Endothelial cell of umbilical vein (primary cell): ENCODE results near the gene DUSP28.

ENCODE experiments used
- EZH2 ChIP-seq: IDR thresholded peaks from 2 replicates; pipeline ENCODE4 v1.6.1; 2012; ENCODE audit warnings: borderline replicate concordance, low read depth, mild to moderate bottlenecking, moderate library complexity, low read length, inconsistent platforms; ENCODE audit not compliant: severe bottlenecking
- GATA2 ChIP-seq: IDR thresholded peaks from 2 replicates; pipeline ENCODE4 v1.7.0; 2011; ENCODE audit warnings: low read depth, mild to moderate bottlenecking, moderate library complexity, mixed read lengths, low read length; ENCODE audit not compliant: insufficient read length, insufficient read depth
- JUN ChIP-seq: IDR thresholded peaks from 2 replicates; pipeline ENCODE4 v1.6.1; 2011; ENCODE audit warnings: borderline replicate concordance, low read depth; ENCODE audit not compliant: insufficient read length, insufficient read depth
- MYC ChIP-seq: IDR thresholded peaks from one replicate; pipeline ENCODE4 v1.6.1; 2011; ENCODE audit warnings: mild to moderate bottlenecking, low read depth, low read length
- POLR2A ChIP-seq: IDR thresholded peaks from 2 replicates; pipeline ENCODE4 v1.6.1; 2012; ENCODE audit warnings: low read depth, mild to moderate bottlenecking, control low read depth, low read length
- POLR2AphosphoS5 ChIP-seq: IDR thresholded peaks from 2 replicates; pipeline ENCODE4 v1.6.1; 2012; ENCODE audit warnings: low read depth, mild to moderate bottlenecking, control low read depth, low read length, moderate library complexity; ENCODE audit not compliant: insufficient read depth
- TF ChIP-seq, protein P1 (sequence below), 2 donors: IDR thresholded peaks; 1 replicate in 1 of 2; 2 replicates in 1 of 2; pipeline ENCODE4 v1.5.1; 2011; ENCODE audit warnings: low read length in 2 of 2, mild to moderate bottlenecking in 2 of 2, moderate library complexity in 2 of 2, control low read depth in 1 of 2, inconsistent platforms in 1 of 2, low read depth in 1 of 2; ENCODE audit not compliant: insufficient read depth in 1 of 2; ENCODE audit errors: extremely low read depth in 1 of 2
- TF ChIP-seq, protein P2 (sequence below): IDR thresholded peaks from 2 replicates; pipeline ENCODE4 v1.6.1; 2011; ENCODE audit not compliant: insufficient read depth, insufficient read length

DNA sequence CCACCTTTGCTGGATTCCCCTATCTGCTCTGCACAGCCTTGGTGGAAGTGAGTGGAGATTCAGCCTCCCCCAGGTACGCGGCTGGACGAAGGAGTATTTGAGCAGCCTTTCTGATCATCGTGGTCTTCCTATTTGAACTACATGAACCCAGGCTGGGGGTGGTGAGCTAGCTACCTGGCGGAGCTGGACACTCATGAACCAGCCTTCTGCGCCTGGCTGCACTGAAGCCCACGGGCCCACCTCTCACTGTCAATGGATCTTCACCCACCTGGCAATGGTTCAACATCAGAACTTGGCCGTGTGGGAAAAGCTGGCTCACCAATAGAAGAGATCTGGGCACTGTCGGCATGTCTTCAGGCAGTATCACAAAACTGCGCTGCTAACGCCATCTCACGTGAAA is 37.8 kb upstream of the DUSP28 start:
- no peak for TF ChIP-seq POLR2A
- TF ChIP-seq EZH2: no peak
- TF ChIP-seq, protein P1, sequence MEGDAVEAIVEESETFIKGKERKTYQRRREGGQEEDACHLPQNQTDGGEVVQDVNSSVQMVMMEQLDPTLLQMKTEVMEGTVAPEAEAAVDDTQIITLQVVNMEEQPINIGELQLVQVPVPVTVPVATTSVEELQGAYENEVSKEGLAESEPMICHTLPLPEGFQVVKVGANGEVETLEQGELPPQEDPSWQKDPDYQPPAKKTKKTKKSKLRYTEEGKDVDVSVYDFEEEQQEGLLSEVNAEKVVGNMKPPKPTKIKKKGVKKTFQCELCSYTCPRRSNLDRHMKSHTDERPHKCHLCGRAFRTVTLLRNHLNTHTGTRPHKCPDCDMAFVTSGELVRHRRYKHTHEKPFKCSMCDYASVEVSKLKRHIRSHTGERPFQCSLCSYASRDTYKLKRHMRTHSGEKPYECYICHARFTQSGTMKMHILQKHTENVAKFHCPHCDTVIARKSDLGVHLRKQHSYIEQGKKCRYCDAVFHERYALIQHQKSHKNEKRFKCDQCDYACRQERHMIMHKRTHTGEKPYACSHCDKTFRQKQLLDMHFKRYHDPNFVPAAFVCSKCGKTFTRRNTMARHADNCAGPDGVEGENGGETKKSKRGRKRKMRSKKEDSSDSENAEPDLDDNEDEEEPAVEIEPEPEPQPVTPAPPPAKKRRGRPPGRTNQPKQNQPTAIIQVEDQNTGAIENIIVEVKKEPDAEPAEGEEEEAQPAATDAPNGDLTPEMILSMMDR (IDR thresholded peaks at IDR 0.05; ENCODE audit: extremely low read depth in 1 of 2, insufficient read depth in 1 of 2, low read depth in 1 of 2, low read length in 2 of 2): no peak
- TF ChIP-seq GATA2: no peak
- TF ChIP-seq, protein P2, sequence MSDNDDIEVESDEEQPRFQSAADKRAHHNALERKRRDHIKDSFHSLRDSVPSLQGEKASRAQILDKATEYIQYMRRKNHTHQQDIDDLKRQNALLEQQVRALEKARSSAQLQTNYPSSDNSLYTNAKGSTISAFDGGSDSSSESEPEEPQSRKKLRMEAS: no peak
- TF ChIP-seq JUN: no peak
- TF ChIP-seq MYC: no peak
- TF ChIP-seq POLR2AphosphoS5: no peak
